HCT116 (cell line): ENCODE results near the gene ZNF652. TPM values are rescaled to one million over a fixed set of nuclear protein-coding genes. Genes with fewer than 3 reads are reported as not detected.

ENCODE experiments used
- ATAC-seq: fragments of 200-7000 bp; cut with Tn5 transposase; 2 replicates; pipeline ENCODE4 v1.9.1; 2020; ENCODE audit warnings: mild to moderate bottlenecking, moderate library complexity
- BruUV-seq: library from RNA; stranded (reverse); fragments of 400-500 nt; replicated peaks from 2 replicates; lab custom pipeline; 2021; lab: Mats Ljungman, UMichigan
- CTCF ChIA-PET: fragments of 300-600 bp; sonication (Branson Sonifier 250); formaldehyde crosslinking; loops from one replicate; lab custom pipeline; 2021; ENCODE audit warnings: antibody characterized with exemption; lab: Charles Lee
- POLR2A ChIA-PET: fragments of 300-600, 350-600 bp; sonication (Branson Sonifier 250); formaldehyde crosslinking; loops from one replicate; lab custom pipeline; 2021; ENCODE audit warnings: antibody characterized with exemption; lab: Charles Lee
- RAD21 ChIA-PET, 2 experiments: fragments of 300-600 bp; sonication (Branson Sonifier 250); formaldehyde crosslinking; loops; one replicate each; lab custom pipeline; 2023; ENCODE audit warnings: low total read pairs in 2 of 2; ENCODE audit not compliant: uncharacterized antibody in 2 of 2, unreplicated experiment in 2 of 2, low non-redundant PET in 1 of 2; lab: Charles Lee
- DNase-seq: peaks from one replicate; pipeline ENCODE4 v3.0.0-alpha.2; 2010; ENCODE audit warnings: low read depth, low spot score
- H2AFZ ChIP-seq: fragments of 200-600 bp; shearing (Covaris generic), sonication (generic); 2 replicates; pipeline ENCODE4 v1.6.1; 2017; ENCODE audit warnings: low read depth, mixed run types, mixed read lengths, antibody characterized with exemption, low read length; ENCODE audit not compliant: poor library complexity, severe bottlenecking
- H3K27ac ChIP-seq: 2 replicates; pipeline ENCODE4 v1.5.1; 2012; ENCODE audit warnings: low read depth, low read length
- H3K27me3 ChIP-seq: fragments of 200-600 bp; sonication (generic); 2 replicates; pipeline ENCODE4 v1.6.1; 2016; ENCODE audit warnings: mixed run types, low read length, mixed read lengths; ENCODE audit not compliant: insufficient read depth
- H3K36me3 ChIP-seq, 2 experiments: fragments of 200-500 bp in 1 of 2; fragments of 200-600 bp in 1 of 2; sonication (Bioruptor generic) in 1 of 2; sonication (generic) in 1 of 2; 2 replicates each; pipeline versions ENCODE4 v1.5.1 to v1.6.1; 2014 to 2016; ENCODE audit warnings: low read length in 2 of 2, inconsistent platforms in 1 of 2, mixed read lengths in 1 of 2, mixed run types in 1 of 2; ENCODE audit not compliant: insufficient read depth in 2 of 2, control insufficient read depth in 1 of 2
- H3K4me1 ChIP-seq, 2 experiments: fragments of 200-600 bp in 1 of 2; sonication (generic) in 1 of 2; 2 replicates each; pipeline versions ENCODE4 v1.5.1 to v1.6.1; 2012 to 2017; ENCODE audit warnings: low read length in 2 of 2, inconsistent platforms in 1 of 2, mild to moderate bottlenecking in 1 of 2, mixed read lengths in 1 of 2, mixed run types in 1 of 2, moderate library complexity in 1 of 2; ENCODE audit not compliant: insufficient read depth in 2 of 2, control insufficient read depth in 1 of 2
- H3K4me2 ChIP-seq: fragments of 200-600 bp; sonication (generic); 2 replicates; pipeline ENCODE4 v1.6.1; 2017; ENCODE audit warnings: mixed run types, low read length, mixed read lengths
- H3K4me3 ChIP-seq, 2 experiments: fragments of 200-600 bp in 1 of 2; sonication (generic) in 1 of 2; replicated peaks in 1 of 2; 2 replicates each; pipeline ENCODE4 v1.5.1; 2011 to 2016; ENCODE audit warnings: low read length in 2 of 2, control low read depth in 1 of 2, low read depth in 1 of 2, mild to moderate bottlenecking in 1 of 2, mixed read lengths in 1 of 2, mixed run types in 1 of 2
- H3K79me2 ChIP-seq: fragments of 200-600 bp; sonication (generic); 2 replicates; pipeline ENCODE4 v1.6.1; 2017; ENCODE audit warnings: mild to moderate bottlenecking, mixed run types, low read length, moderate library complexity, mixed read lengths; ENCODE audit not compliant: insufficient read depth
- H3K9ac ChIP-seq: fragments of 200-600 bp; sonication (generic); 2 replicates; pipeline ENCODE4 v1.6.1; 2016; ENCODE audit warnings: low read length, mixed read lengths
- H3K9me2 ChIP-seq: fragments of 200-600 bp; sonication (generic), shearing (Covaris generic); 2 replicates; pipeline ENCODE4 v1.6.1; 2017; ENCODE audit warnings: mixed run types, mild to moderate bottlenecking, moderate library complexity; ENCODE audit not compliant: insufficient read depth
- H3K9me3 ChIP-seq, 2 experiments: fragments of 200-500 bp in 1 of 2; fragments of 200-600 bp in 1 of 2; sonication (Bioruptor generic) in 1 of 2; sonication (generic) in 1 of 2; 2 replicates each; pipeline ENCODE4 v1.6.1; 2014 to 2017; ENCODE audit warnings: low read length in 2 of 2, mixed read lengths in 2 of 2, inconsistent platforms in 1 of 2, low read depth in 1 of 2, mild to moderate bottlenecking in 1 of 2, mixed run types in 1 of 2, moderate library complexity in 1 of 2; ENCODE audit not compliant: control insufficient read depth in 1 of 2, insufficient read depth in 1 of 2
- H4K20me1 ChIP-seq: fragments of 200-600 bp; sonication (generic), shearing (Covaris generic); 2 replicates; pipeline ENCODE4 v1.6.1; 2017; ENCODE audit warnings: mixed run types, mild to moderate bottlenecking, moderate library complexity; ENCODE audit not compliant: insufficient read depth
- ATF3 ChIP-seq: IDR thresholded peaks from 2 replicates; pipeline ENCODE4 v1.6.1; 2012
- EGR1 ChIP-seq: IDR thresholded peaks from 2 replicates; pipeline ENCODE4 v1.6.1; 2012; ENCODE audit warnings: low read depth
- ELF1 ChIP-seq: IDR thresholded peaks from 2 replicates; pipeline ENCODE4 v1.6.1; 2012; ENCODE audit warnings: low read depth, borderline replicate concordance
- EZH2 ChIP-seq: fragments of 200-600 bp; sonication (generic); IDR thresholded peaks from 2 replicates; pipeline ENCODE4 v1.6.1; 2017; ENCODE audit warnings: antibody characterized with exemption, mixed run types
- EZH2phosphoT487 ChIP-seq: fragments of 200-600 bp; IDR thresholded peaks from 2 replicates; pipeline ENCODE4 v1.6.1; 2018; ENCODE audit warnings: antibody characterized with exemption, borderline replicate concordance
- FOSL1 ChIP-seq: IDR thresholded peaks from 2 replicates; pipeline ENCODE4 v1.6.1; 2012; ENCODE audit warnings: low read depth
- JUND ChIP-seq: IDR thresholded peaks from 2 replicates; pipeline ENCODE4 v1.6.1; 2012
- POLR2AphosphoS5 ChIP-seq: IDR thresholded peaks from 2 replicates; pipeline ENCODE4 v1.6.1; 2011; ENCODE audit warnings: mild to moderate bottlenecking, low read depth, low read length, moderate library complexity
- RAD21 ChIP-seq: IDR thresholded peaks from 2 replicates; pipeline ENCODE4 v1.6.1; 2012; ENCODE audit warnings: low read depth, mild to moderate bottlenecking
- SIN3A ChIP-seq: IDR thresholded peaks from 2 replicates; pipeline ENCODE4 v1.6.1; 2012; ENCODE audit warnings: low read depth
- SP1 ChIP-seq: IDR thresholded peaks from 2 replicates; pipeline ENCODE4 v1.6.1; 2012; ENCODE audit warnings: low read depth
- ZBTB33 ChIP-seq: IDR thresholded peaks from 2 replicates; pipeline ENCODE4 v1.6.1; 2011; ENCODE audit warnings: mild to moderate bottlenecking, low read length, moderate library complexity; ENCODE audit not compliant: insufficient replicate concordance; ENCODE audit errors: extremely low read depth
- ZFX ChIP-seq: fragments of 450-650 bp; IDR thresholded peaks from 2 replicates; pipeline ENCODE4 v1.6.1; 2017
- intact Hi-C: fragments of 100-400 bp; cut with micrococcal nuclease; formaldehyde crosslinking; loops from 2 replicates; pipeline ENCODE4 v1.10.0; 2022
- total RNA-seq: library from RNA; stranded (reverse); gene quantifications from one replicate; pipeline ENCODE4 v1.2.1, GENCODE V29; 2021; ENCODE audit not compliant: unreplicated experiment
- TF ChIP-seq, protein P1 (sequence below): IDR thresholded peaks from 2 replicates; pipeline ENCODE4 v1.6.1; 2012

ZNF652 gene
- total RNA-seq, 1 experiment from 2014 or later: 27.8 TPM

DNA sequence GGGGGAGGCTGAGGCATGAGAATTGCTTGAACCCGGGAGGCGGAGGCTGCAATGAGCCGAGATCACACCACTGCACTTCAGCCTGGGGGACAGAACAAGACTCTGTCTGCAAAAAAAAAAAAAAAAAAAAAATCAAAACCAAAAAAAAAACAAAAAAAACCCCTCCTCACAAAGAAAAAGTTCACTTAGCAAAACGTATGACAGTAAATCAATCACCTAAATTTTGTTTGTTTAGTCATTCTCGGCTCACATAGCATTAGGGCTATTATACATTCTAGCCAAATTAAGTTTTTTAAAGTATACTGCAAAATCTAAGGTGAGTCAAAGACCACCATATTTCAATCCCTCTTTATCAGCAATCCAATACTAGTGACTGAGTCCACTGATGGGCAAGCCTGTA lies 5.7 kb downstream of the ZNF652 start:
- Histone ChIP-seq H3K36me3 (no peaks in the 10 kb centered on the region), H3K4me1 (peaks cover 8 to 14% of the 10 kb centered on the region in 2 experiments; a peak in 3 of 4 replicates), H4K20me1 (peaks cover 9% of the 10 kb centered on the region; the same call in 1 of the 2 replicates), H2AFZ (no peak overlapping the region), H3K9ac (no peak overlapping the region), H3K4me3 (no peak overlapping the region), H3K9me3 (no peaks in the 10 kb centered on the region), H3K4me2 (no peak overlapping the region), H3K27me3 (no peaks in the 10 kb centered on the region), H3K79me2 (peaks cover 93% of the 10 kb centered on the region), H3K9me2 (no peaks in the 10 kb centered on the region)
- RAD21 ChIA-PET: no interaction called here
- no TSS peak for BruUV-seq
- CTCF ChIA-PET: no interaction called here
- POLR2A ChIA-PET: interaction anchor here (0.7 kb wide), 1 partner anchor 18 kb away, joined by 4 read pairs; no protein-coding TSS in a partner anchor
- no peak for ATAC-seq
- no peak for DNase-seq
- TF ChIP-seq EGR1 (no peak), SIN3A (no peak)
- TF ChIP-seq, all 23 proteins: peak for 0
- H3K27ac ChIP-seq: no peak overlapping the region
- intact Hi-C loops: no loop called here

DNA sequence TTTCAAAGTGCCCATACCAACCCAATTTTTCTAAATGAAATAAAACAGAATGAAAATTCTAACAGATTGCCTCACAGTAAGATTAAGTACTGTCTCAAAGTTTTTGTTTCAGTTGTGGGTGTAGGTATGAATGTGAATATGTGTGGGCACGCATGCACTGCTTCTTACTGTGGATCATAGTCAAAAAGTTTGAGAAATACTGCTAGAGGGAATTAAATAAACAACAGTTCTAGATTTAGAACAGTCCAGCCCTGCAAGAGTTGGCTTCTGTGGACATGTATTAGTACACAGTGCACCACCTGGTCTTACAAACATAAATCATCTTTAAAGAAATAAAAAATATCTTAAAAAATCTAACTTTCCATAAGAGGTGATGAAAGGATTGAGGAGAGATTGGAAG lies 8.4 kb downstream of the ZNF652 start:
- no peaks in the 10 kb centered on the region for H3K27me3 ChIP-seq
- H3K9me2 ChIP-seq: no peaks in the 10 kb centered on the region
- H3K9ac ChIP-seq: no peak overlapping the region
- intact Hi-C loops: no loop called here
- POLR2A ChIA-PET: no interaction called here
- ATAC-seq (no peak), DNase-seq (no peak)
- no peaks in the 10 kb centered on the region for H3K36me3 ChIP-seq
- CTCF ChIA-PET: interaction anchor here (0.9 kb wide), 1 partner anchor 15 kb away, joined by 3 read pairs; no protein-coding TSS in a partner anchor
- no peaks in the 10 kb centered on the region for H3K9me3 ChIP-seq
- H3K27ac ChIP-seq: no peak overlapping the region
- no peak for TF ChIP-seq FOSL1
- TF ChIP-seq SP1: no peak
- no peak for TF ChIP-seq RAD21
- no peak for TF ChIP-seq ATF3
- no peak for TF ChIP-seq ELF1
- no peak for TF ChIP-seq JUND
- no peak for TF ChIP-seq ZFX
- TF ChIP-seq EZH2phosphoT487: no peak
- no peak for TF ChIP-seq SIN3A
- TF ChIP-seq POLR2AphosphoS5: no peak
- no peak for TF ChIP-seq ZBTB33
- TF ChIP-seq EGR1: no peak
- TF ChIP-seq EZH2: no peak
- TF ChIP-seq, protein P1, sequence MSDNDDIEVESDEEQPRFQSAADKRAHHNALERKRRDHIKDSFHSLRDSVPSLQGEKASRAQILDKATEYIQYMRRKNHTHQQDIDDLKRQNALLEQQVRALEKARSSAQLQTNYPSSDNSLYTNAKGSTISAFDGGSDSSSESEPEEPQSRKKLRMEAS: no peak
- no peak overlapping the region for H2AFZ ChIP-seq
- no TSS peak for BruUV-seq
- H3K4me2 ChIP-seq: no peak overlapping the region
- H3K4me1 ChIP-seq: no peaks in the 10 kb centered on the region
- RAD21 ChIA-PET: no interaction called here
- no peak overlapping the region for H3K4me3 ChIP-seq
- H3K79me2 ChIP-seq: peaks cover 83% of the 10 kb centered on the region
- peaks cover 3% of the 10 kb centered on the region; the same call in 1 of the 2 replicates for H4K20me1 ChIP-seq
